Stimulated activated CD4-positive, alpha-beta T cell treated with anti-CD3 and anti-CD28 coated beads, Interleukin-15, amount 100 ng/mL, for 24 hours (primary cell): ENCODE results near the gene TNS3.

ENCODE experiments used
- DNase-seq: peaks from one replicate; pipeline ENCODE4 v3.0.0-alpha.2; 2020

The TNS3 gene

DNA sequence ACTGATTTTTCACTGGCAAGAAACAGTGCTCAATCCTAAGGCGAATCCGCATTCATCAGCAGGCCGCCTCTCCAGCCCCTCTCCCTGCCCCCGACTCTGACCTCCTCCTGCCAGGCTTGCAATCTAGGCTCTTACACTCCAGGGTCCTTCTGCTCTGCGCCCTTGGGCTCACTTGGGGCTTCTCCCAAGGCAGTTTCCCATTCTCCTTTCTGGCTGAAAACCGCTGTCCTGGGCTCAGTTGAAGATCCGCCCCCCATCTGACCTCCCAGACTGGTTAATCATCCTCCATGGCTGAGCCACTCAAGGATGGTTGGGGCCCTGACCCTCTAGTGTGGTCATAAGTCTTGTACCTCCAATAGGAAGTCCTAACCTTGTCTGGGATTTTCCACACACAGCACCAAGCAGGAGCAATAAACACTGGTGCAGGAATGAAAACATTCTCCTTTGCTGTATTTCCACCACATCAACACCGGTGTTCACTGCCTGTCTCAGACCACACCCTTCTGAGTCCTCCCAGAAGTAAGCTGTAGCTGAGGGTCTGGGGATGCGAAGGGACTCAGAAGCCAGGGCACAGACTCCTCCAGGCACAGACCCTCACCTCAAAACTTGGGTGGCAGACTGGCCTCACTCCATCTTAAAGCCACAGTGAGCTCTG is 42.4 kb downstream of the TNS3 start:
- DNase-seq, result no peak

DNA sequence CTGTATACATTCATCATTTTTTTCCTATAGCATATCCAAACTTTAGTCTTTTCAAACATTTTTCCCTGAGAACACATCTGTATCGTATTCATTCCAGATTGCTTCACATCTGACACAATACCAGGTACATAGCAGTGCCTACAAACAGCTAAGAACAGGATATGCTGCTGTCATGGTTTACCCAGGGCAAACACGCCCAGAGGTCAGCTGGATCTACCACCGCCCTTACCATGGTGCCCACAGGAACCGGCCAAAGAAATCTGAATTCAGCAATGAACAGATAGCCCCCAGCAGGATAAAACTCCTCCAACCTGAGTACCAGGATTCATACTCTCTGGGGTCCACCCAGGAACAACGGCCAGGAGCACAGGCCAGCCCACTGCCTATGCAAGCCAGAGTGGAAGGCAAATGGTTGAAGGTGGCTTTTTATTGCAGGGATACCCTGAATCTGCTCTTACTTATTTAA is 43.0 kb downstream of the TNS3 start:
- no peak for DNase-seq

DNA sequence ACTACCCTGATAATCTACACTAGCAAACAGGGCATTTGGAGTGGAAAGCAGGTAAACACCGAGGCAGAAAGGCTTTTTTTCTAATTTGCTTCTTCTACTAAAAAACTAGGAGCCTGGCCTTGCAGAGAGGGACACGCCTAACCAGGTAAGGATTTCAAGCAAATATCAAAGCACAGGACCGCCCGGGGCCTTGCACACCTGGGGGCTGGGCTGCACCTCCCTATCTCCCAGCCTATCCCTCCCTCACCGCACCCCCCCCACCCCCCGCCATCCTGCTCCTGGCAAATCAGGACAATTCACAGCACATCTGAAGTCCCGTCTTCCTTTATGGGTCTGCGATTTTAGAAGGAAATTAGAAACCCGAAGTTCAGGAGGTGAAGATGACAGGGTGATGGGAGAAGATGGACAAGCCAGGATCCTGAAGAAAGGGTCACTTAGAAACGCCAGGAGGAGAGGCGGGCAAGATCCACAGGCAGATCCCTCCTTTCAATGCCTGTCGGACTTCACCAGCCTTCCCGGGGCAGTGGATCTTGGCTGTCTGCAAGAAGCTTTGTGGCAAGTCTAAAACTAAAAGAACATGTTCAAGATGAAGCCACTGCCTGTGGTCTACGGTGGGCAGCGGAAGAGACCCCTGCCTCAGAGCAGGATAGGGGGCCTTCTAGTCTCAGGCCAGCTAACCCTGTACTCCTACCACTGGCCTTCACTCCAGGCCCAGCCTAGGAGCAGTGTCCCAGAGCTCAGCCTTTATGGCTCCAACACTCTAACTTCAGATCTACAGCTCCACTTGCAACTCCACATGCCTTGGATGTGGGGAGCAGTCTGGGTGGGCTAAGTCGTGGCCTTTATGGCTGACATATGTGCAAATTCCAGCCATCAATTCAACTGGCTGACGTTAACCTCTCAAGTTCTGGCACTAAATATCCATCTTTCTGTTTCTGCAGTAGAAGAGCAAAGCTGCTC is 43.9 kb downstream of the TNS3 start:
- no peak for DNase-seq

DNA sequence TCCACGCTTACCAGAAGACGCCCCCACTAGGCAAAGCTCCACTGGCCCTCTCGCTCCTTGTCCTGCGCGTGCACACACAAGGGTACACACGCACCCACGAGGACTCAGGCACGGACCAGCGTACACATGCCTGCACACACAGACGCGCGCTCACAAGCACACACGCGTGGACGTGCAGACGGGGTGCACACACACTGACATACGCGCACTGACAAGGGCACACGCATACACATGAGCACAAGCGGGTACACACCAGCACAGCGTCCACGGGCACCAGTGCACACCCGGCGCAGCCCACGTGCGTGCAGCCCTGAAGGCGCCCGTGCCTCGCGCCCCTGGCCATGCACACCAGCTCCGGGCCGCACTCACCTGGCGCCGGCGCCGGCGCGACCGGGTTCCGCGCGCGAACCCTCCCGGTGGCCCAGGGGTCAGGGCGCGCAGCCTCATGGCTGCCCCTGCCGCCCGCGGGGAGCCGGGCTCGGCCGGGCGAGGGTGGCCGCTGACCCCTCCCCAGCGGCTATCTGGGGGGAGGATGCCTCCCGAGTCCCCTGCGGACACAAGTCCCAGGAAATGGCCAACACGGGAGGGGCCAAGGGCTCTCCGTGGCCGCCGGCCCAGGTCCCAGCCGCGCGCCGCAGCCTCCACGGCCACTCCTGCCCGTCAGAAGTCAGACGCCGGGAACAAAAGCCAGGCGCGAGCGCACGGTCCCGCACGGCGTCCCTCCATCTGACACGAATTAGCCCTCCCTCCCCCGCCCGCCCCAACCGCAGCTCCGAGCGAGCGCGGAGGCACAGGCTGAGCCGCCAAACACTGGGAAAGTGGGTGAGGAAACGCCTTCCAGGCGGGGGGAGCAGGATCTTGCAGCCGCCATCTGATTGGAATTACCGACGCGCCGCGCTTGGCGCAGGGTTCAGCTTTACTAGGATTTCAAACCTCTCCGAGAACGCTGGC is 45.0 kb downstream of the TNS3 start:
- no peak for DNase-seq

DNA sequence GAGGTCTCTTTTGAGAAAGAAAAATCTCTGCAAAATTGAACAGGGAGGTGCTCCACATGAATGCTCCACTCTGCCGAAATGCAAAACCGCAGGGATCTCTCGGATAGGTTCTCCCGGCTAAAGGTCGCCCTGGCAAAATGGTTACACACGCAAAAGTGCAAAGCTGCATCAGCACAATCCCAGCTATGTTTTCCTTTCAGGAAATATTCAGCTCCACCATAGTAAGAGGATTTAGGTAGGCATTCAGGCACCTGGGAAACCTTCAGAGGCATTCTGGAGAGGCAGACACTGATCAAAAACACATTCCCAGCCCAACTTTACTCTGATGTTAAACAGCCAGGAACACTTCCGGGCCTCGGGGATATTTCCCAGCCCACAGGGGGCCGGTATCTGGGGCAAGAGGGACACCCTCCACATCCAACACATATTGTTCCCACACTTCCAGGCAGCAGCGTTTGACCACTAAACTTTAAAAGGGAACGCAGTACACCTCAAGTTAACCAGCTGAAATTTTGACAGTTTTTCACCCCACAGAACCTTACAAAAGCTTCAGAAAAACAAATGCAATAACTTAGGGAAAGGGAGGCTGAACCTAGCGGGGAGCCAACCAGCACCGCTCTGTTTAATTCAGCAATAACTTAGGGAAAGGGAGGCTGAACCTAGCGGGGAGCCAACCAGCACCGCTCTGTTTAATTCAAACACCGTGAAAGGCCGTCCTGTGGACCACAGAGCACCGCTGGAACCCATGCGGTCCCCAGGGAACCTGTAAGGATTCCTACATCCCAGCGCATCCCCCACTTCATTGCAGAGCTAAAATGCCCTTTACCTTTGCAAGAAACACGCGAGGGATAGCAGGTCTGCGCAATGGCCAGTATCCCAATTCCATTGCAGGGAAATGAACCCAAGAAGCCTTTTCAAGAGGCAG is 45.9 kb downstream of the TNS3 start:
- DNase-seq, result no peak

DNA sequence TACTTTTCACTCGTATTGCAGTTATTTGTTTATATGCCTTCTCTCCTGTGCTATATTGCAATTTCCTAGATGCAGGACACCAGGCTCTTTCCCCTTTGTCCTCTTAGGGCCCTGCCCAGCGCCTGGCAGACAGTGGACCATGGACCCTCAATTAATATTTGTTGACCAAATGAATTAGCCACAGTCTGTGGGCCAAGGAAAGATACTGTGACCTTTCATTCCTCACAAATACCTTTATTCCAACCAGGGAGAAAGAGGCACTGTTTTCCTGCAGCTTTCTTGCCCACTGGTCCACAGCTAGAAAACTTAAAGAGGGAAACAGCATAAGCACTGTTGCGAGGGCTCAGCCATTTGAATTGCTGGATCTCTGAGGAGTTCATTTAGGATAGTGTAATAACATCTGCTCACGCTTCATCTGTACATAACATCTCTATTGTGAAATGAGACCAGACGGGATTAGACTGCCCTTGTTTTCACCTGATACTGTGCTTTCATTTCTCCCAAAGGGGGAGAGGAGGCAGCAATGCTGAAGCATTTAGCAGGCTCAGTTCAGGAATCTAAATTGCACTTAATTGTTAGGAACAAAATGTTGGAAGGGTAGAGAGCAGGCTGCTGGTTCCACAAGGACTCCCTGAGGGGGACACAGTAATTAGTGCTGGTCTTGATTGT is 46.7 kb downstream of the TNS3 start:
- DNase-seq, result no peak

DNA sequence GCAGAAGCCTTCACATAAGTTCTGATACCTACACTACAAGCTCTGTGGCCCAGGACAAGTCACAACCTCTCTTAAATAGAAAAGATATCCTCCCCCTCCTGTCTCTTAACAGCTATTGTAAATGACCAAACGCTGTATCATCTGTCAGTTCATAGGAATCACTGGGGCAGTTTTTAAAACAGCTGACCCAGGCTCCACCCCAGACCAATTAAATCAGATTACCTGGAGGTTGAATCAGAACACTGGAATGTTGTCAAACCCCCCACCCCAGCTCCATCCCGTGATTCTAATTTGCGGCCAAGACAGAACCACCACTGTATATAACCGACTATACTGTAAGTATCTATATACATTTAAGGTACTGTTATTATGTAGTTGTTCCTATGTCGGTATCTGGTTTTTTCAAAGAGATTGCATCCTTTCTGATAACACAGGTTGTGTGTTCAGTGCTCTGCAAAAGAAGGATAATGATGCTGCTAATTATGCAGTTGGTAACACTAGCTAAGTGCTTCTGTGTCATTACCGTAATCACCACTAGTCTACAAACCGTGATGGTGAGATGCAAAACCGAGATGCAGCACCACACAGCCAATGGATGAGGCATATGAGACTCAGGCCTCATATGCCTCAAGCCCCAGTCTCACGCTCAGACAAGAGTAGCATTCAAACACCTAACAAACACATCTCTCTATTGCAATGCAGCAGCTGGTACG is 47.4 kb downstream of the TNS3 start:
- no peak for DNase-seq

DNA sequence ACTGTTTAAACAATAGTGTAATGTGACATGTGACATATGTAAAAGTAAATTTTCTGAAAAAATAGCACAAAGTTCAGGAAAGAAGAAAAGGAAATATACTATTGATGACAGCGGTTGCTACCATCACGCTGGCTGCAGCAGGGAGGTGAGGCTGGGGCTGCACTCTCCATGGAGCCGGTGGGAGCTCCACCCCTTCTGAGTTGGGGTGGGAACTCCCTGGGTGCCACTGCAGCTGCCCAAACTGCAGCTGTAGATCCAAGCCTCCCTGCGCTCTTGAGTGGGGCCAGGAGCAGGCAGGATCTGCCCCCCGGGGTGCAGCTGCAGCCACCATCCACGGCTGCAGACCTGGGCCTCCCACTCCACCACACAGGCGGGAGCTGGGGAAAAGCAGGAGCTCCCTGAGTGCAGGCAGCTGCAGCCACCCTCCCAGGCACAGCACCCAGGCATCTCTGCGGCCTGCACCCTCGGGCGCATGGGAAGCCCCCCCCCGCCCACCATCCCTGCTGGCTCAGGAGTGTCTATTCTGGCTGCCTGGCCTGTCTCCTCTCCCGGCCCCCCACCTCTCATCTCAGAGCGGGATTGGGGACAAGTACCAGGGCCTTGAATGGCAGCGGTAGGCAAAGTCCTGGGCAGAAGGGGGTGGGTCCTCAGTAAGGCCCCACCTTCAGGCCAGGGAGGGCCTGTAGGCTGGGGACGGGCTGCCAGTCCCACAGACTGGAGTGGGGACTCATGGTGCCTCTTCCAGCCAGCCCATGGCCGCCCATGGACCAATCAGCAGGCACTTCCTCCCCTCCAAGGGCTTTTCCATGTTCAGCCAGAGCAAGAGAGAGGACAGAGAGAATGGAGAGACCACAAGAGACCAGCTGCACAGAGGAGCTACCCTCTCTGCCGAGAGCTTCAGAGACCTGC is 50.1 kb downstream of the TNS3 start:
- DNase-seq, result no peak

DNA sequence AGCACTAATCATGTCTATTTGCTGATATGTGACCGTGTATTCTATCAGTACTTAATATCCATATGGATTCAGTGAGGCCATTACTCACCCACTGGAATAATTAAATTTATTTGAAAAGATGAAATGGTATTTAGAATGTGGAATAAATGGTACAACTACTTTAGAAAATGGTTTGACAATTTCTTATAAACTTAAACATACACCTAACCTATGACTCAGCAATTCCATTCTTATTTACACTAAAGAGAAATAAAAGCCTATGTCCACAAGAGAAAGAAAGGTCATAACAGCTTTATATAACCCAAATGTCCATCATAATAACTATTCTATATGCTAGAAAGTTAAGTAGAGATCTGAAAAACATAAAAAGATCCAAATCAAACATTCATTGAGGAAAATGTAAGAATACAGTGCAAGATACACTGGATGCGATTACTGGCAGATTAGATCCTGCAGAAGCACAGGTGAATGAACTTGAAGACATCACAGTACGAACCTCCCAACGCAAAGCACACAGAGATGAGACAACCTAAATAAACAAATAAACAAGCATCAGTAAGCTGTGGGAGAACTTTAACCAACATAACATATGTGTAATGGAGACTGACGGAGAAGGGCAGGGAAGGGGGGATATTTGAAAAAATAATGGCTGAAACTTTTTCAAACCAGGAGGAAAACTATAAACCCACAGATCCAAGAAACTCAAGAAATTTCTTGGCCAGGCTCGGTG is 51.9 kb downstream of the TNS3 start:
- no peak for DNase-seq

DNA sequence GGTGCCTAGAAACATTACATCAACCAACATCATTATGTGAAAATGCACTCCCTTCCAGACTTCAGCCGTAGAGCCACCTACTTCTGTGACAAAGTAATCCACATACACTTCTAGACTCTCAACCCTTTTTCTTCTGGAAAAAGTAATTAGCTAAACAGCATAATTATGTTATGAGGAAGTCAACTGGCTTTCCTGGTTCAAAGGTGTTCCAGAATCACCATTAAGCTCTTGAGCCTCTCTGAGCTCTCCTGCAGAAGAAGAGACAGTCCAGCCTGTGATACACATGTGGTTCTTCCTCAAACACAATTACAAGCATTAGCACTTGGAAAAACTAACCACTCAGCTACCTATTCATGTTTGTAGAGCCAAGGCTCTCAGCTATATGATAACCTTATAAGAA is 52.5 kb downstream of the TNS3 start:
- no peak for DNase-seq

DNA sequence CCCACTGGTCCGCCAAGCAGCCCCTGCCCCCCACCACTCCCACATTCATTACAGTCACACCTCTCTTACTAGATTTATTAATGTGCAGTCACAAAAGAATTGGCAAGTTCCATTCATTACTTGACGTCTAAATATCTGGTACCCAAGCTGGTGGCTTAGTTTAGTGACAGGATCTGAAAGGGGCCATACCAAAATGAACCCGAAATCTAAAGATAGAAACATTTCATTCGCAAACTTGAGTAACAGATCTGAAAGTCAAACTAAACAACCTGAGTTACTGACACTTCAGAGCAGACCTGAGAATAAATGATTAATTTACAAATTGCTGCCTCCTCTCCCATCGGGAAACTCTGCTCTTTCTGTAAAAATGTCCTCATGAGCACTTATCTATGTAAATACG is 53.4 kb downstream of the TNS3 start:
- no peak for DNase-seq

DNA sequence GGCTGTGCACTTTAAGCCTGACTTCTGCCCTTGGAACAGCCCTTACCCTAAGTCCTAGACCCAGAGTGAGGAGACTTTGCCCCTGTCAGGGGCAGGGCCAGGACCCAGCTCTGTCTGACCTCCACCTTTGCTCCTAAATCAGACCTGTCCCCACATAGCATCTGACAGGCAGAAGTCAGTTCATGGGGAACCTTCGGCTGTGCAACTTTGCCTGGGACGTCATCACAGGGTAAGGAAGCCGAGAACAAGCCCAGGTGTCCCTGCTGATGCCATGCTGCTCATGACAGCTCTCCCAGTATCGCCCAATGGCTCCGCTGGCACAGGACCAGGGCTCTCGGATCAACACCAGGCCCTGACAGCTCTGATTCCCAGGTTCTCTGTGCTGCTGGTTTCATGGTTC is 55.4 kb downstream of the TNS3 start:
- DNase-seq, result no peak

DNA sequence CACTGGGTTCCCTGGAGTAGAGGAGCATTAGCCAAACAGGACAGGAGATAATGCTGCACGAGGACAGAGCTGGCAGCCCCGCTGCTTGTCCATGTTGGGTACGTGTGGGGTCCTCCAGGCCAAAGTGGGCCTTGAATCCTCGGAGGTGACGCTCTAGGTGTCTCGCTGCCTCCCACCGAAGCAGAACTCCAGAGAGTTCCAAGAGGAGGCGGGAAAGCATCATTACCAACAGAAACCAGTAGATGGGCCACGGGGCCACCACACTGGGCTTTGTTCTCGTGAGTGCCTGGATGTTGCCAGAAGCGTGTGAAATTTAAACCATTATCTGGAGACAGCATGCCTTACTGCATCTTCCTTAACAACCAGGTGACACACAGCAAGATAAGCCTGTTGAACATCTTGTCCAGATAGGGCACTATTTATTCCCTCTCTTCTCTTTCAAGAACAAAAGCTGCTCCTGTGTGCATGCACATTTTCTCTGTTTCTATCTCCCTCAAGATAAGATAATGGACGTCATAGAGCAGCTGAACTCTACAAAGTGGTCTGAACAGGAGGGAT is 56.8 kb downstream of the TNS3 start:
- DNase-seq, result no peak

DNA sequence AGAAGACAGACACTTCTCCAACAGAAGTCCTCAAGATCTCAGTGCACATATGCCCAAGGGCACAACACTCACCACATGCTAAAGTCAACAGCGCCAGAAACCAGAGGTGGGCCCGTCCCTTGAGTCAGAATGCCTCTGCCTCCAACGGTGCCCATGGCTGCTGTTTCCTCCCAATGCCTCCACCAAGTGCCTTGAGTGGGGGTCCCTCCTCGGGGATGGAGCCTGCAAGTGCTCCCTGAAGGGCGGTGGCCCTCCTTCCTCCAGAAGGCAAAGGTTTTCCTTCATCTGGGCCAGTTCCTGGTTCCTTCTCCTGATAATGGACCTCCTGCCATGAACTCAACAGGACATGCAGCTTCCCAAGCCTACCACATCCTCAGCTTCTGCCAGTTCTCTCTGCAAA is 58.5 kb downstream of the TNS3 start:
- DNase-seq, result no peak

DNA sequence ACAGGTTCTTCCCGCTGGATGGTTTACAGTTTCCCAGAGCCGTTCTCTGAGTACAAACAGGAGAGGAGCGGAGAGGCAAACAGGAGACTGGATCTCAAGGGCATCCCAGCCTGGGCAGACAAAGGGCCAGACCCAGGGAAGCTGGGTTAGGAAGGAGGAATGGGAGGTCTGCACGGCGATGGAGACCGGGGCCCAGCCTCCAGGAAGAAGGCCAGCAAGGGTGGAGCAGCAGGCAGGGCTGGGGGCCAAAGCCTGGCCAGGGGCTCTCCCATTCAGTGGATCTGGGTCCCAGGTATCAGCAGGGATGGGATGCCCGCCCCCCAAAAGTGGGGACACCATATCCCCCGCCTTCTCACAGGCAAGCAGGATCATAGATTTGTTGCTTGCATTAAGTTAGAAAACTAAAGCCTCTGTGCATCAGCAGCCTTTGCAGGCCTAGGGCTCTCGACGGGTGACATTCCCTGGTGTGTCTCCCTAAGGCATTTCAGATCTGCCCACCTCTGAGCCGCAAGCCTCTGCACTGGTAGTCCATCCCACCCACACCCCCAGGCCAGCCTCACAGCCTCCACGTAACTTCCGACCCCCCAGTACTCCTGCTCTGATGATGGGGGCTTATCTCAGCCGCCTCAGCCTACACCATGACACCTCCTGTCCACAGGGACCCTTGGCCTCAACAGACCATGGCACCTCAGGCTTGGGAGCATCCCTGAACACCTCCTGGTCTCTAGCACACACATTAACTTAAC is 59.9 kb downstream of the TNS3 start:
- no peak for DNase-seq

DNA sequence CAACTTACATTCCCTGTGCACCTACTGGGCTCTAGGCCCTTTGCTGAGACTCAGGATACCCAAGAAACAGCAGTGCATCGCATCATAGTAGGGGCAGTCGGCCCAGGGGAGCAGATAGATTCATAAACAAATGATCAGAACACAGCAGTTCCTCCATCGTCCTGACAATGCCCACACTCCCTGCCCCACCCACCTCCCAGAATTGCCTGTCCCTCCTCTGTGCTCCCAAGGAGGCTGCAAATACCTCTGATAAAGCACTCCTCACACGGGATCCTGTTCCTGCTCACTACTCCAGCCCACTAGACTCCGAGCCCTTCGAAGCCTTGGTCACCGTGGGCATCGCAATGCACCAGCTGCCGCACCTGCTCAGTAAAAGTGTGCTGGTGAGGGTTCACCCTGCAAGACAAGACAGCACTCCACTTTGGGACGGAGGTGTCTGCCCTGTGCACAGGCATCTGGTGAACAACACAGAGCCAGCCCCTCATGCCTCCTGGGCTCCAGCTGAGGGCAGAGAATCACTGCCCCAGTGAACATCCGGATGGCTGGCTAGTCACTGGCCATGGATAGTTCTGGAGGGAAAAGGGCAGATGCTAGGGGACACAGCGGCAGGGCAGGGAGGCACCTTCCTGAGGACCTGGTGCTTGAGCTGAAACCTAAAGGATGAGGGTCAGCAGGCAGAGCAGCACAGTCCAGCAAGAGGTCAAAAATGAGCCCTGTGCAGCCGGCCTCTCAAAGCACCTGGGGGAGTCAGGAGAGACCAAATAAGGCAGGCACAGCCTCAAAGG is 60.7 kb downstream of the TNS3 start:
- no peak for DNase-seq

DNA sequence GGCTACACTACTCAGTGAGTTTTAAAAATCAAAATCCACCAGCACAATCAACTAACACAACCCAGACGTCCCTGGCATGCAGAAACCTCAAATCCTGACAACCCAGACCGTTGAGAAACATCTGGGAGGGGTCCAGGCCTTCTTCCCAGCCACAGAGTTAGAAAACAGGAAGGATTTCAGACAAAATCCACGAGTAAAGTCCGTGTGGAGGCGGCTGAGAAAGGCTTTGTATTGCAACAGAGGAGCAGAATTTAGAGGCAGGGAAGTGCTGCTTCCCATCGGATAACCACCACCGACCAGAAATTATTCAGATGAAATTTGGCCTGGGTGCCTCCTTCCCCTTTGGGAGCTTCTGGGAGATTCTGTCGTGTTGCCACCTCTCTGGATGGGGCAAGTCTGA is 61.5 kb downstream of the TNS3 start:
- no peak for DNase-seq
